SKM-1 treated with dmso at 0.1 percent for 144 hours (cell line): ENCODE measurements around the gene KCNH3.
A peak's percentile ranks its signal among the peaks of the same experiment; 100 is the strongest.

ENCODE experiments used
- DNase-seq: peaks from one replicate; lab custom pipeline; 2025; ENCODE audit not compliant: unreplicated experiment; lab: John Stamatoyannopoulos, UW

Gene KCNH3

DNA sequence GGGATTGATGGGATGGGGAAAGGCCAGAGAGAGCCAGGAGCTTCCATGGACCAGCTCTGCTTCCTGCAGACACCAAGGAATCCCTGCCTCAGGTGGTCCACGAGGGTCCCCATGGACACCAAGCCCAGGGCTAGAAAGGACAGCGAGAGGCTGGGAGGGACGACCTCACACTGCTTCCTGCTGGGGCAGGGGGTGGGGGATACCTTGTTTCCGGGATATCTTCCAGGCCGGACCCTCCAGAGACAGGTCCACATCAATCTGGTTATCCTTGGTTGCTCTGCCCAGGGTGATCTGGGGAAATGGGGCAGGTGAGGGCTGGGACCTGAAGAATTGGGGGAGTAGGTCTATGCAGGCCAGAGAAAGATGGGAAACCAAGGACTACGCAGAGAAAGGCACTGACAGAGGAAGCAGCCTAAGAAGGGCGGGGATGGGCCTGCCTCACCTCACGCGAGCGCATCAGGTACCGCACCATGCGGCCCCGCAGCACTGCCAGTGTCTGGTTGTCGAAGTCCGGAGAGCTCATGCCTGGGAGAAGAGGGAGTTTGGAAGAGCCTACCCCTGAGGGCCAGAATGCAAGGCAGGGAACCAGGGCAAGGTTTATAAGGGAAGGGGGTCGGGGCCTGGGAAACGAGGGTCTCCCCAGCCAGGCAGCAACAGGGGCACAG, 20.3 kb downstream of the KCNH3 start:
- no peak for DNase-seq

DNA sequence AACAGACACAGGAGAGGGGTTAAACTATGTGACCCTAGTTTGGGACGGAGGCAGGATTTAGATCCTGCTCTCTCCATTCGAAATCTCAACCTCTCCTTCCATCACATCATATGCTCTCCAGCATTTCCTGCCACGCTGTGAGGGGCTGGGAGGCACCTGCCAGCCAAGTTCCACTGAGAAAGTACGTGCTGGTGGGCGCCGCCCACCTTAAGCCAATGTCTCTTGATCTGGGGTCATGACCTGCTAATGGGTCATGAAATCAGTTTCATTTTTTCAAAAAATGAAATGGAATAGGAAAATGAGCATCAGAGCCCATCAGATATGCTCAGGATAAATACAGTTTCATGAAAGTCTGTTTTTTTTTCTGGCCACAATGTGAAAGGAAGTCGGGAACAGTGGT, 21.9 kb downstream of the KCNH3 start:
- DNase-seq, result no peak

DNA sequence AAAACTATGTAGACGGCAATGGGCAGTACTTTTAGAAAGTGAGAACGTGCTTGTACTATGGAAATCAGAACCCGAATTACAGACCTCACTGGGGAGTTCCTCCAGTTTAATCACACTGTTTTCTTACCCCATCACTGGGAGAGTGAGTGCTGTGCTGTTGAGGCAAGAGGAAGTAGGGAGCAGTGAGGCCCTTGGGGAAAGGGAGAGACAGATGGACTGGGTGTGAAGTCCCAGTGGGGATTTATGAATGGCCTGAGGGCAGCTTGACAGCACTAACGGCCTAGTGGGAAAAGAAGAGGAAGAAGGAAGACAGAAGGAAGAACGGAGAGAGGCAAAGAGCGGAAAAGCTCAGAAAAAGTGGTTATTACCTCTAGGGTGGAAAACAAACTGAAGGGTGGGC, 23.4 kb downstream of the KCNH3 start:
- DNase-seq, result no peak

DNA sequence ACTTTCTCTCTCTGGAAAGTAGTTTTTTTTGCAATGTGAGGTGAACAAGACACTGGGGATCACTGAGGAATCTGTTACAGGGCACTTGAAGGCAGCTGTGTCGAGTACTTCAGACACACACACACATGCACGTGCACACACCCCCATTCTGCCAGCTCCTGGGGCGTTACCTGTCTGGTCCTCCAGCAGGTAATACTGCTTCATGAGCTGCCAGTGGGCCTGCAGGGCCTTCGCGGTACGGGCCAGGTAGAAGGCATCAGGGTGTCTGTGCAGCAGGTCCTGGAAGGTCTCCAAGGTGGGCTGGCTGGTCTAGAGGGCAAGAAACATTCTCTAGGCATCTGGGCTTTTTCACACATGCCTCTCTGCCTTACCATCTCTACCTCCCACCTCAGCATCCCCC, 24.0 kb downstream of the KCNH3 start:
- no peak for DNase-seq

DNA sequence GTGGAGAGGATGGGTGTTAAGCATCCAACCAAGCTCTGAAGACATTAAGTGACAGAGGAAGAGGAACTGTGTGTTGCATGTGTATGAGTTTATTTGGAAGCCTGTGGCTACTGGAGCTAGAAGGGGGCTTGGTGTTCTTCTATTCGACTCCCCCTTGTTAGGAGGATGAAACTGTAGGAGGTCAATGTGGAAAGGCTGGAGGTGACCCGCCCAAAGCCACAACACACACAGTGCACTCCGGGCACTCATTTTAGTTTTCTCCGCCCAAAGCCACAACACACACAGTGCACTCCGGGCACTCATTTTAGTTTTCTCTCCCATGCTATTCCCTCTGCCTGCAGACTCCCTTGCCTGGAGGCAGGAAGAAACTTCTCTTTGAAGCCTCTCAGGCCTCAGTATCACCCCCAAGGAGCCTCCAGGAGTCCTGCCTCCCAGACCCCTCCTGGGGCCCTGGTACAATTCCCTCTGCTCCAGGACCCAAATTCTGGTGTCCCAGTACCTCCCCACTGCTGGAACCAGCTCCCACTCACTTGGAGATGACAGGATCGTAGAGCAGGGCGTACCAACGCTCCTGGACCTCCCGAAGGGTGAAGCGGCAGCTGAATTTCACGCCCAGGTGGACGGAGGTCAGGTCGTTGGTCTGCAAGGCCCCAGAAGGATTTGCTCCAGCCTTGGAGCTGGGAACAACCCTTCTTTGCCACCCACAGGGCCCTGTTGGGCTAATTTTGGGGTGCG, 25.3 kb downstream of the KCNH3 start:
- DNase-seq, result no peak

DNA sequence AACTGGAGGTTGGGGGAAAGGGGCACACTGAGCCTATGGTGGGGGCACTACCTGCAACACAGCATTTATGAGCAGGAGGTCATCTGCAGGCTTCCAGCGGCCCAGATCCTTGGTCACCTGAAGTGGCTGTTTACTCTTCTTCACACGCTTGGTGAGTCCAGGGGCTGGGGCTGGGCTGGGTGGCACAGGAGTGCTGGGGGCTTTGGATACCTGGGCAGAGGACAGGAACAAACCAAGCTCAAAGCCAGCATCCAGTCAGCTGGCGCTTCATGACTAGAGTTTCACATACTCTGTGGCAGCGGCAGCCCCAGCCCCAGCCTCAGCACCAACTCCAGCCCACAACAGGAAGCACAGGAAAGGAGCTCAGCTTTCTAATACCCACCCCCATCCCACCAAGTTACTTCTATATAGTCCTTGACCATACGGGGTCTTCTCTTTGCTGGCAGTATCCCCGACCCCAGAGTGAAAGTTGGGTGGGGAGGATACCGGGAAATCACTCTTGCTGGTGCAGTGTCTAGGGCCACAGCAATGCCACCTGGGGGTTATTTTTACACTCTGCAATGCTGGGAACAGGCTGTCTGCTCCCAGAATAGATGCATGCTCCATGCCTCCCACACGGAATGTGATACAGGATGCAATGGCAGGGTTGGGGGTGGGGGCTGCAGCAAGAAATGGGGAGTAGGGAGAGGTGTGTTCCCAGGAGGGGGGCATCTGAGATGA, 26.0 kb downstream of the KCNH3 start:
- no peak for DNase-seq

DNA sequence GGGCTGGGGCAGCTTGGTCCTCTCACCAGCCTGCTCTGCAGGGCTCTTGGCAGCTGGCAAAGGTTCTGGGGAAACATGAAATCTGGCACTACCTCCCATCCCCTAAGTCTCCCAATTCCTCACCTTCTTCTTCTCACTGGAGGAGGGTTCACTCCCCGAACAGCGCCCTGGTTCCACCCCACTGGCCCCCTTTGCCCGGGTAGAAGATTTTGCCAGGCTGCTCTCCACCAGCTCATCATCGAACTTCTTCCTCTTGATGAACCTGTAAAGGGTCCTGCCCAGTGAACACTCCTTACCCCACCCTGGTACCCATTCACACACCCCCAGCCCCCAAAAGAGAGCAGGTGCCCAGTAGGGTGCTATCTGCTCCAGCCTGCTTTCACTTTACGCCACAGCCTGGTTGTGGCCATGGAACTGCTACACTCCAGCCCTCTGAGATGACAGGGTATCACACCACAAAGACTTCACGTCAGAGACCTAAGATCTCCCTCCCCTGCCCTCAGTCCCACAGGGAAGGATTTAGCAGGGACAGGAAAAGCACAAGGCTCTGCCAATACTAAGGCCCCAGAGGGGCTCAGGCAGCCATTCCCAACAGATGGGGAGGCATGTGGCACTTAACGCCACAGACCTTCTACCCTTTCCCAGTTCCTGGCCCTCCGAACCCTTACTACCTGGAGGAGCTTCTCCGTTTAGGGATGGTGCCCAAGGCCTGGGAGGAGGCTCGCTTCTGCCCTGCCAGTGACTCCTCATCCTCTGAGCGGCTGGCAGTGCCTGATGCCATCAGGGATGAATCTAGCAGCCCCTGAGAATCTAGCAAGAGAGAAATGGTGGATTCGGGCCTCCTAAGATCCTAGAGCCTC, 26.8 kb downstream of the KCNH3 start:
- DNase-seq, result no peak

DNA sequence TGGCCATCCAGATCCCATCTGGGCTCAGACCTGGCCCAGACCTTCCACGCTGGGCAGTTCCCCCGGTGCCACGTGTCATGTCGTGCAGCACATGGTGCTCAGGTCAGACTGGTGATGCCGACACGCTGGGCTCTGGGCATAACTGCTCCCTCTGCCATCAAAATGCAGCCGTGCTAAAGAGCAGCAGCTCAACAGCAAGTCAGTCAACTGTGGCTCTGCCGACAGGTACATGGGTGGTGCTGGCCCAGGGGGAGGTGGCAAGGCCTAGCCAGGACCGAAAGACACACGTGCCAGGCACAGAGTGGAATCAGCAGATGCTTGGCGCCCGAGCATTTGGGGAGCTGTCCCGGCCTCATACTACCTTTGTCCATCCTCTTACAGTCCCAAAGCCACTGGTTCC, 27.5 kb downstream of the KCNH3 start:
- DNase-seq, result no peak

DNA sequence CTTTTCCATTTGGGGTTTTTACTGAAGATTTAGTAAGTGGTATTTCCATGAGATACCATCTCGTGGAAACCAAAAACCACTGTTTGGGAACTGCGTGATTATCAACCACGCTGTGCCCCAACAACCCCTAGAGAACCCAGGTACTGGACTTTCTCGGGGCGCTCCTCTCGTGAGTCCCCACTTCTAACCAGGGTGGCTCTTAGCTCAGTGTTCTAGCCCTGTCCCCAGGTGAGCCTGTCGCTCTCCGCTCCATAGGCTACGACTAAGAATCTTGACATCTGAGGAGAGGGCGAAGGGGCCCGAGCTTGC, 28.4 kb downstream of the KCNH3 start:
- DNase-seq, result no peak

DNA sequence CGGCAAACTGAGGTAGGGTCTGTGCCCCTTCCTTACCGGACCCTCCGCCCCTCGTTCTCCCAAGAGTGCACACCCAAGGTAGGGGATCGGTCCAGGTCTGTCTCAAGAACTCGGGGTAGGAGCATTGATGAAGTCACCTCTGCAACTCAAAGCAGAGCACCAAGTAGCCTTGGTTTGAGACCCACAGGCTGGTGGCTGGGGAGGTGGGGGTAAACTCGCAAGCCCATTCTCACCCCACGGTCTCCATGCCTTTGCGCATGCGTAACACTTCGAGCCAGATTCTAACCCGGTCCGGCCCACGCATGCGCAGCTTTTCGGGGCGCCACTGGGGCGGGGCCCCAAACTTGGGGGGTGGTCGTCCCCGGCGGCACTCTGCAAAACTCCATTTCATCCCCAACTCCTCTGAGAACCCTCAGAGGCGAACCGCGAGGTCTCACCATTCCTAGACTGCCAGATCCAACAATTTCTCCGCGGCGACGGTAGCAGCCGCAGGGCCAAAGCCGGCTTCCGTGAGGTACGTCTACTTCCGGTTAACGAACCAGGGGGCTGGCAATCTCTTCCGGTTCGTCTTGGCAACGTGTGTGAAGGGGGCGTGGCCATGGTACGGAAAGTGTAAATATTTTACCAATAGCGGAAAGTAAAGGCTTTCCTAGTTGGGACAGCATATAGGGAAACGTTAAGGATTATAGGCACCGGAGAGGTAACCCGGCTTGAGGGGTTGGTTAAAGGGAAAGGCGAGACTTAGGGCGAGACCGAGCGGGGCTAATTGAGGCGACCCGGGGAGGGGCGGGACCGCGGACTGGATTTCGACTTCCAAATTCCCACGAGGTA, 29.0 kb downstream of the KCNH3 start, which contains the start of gene MCRS1:
TSS of gene MCRS1 (minus strand) at position 532 of the 831 bp plus-strand sequence. CDS start 1,411 bp downstream, outside the sequence.
- peak; percentile 68 for DNase-seq

DNA sequence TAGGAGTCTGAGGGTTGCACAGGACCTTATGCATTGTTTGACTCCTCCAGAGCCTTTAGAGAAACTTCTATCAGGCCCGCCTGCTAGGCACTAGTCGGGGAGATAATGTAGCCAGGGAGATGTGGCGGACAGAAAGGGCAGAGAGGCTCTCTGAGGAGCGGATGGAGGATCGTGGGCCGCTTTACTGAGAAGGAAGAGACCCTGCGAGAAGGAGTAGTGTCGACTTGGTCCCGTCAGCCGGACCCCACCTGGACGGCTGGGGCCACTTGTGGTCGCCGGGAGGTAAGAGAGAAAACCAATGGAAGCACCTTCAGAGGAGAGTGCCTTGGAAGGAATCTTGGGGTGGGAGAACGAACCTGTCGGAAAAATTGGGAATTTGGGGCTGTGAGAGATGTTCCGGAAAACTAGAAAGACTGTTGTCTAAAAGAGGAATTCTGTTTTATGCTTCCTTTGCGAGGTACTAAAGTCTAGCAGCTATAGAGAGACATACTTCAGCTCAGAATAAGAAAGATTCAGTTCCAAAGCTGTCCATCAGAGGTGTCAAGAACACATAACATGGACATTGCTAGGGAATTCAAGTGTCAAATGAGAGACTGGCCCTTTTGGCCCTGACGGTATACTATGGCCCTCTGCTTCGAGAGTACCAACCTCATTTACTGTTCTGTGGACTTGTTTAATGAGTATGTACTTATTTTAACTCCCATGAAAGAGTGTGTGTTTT, 29.8 kb downstream of the KCNH3 start:
- no peak for DNase-seq

DNA sequence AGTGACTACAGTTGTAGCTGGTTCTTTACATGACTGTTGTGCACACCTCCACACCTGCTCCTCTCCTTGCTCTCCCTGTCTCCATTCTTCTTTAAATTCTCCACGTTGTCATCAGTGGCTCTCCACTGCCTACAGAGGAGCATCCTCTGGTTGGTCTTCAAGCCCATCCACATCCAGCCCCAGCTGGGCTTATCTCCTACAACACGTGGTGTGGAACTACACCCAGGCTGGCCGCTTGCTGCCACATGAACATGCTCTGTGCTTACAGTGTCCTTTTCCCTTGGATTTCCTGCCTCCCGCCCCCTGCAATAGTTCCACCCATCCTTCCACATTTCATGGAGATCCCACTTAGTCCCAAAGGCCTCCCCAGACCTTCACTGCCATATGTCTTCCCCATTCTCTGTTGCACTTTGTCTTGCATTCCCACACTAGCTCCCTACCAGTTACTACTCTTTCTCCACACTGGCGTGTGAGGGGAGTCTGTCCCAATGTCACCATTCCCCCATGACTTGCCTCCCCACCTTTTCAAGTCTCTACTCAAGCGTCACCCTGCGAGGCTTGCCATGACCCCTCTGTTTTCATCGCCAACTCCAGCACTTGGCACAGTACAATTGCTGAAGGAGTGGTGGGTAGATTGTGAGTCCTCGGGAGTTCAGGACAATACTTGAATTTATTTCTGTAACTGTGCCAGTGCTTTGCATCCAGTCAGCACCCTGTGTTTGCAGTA, 38.9 kb downstream of the KCNH3 start:
- no peak for DNase-seq

DNA sequence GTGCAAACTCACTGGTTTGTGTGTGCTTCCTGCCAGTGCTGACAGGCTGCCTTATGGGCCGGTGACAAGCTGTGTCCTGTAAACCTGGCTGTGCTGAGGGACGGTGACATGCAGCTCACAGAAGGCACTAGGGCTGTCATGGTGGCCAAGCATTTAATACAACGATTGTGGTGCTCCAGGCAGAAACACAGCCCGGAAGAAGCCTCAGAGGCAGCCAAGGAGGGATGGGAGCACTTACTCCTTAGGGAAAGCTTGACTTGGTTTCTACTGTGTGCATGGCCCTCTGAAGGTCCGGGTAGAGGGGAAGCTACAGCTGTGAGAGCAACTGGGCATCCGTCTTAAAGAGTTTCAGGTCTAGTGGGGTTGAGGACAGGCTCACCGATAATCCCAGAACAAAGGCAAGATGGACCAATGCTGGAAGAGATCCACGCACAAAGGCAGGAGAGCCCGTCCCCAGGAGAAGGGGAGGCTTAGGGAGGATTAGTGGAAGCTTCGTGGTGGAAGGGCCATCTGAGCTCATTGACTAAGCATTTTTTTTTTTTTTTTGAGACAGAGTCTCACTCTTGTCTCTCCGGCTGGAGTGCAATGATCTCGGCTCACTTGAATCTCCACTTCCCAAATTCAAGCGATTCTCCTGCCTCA, 39.8 kb downstream of the KCNH3 start:
- no peak for DNase-seq

DNA sequence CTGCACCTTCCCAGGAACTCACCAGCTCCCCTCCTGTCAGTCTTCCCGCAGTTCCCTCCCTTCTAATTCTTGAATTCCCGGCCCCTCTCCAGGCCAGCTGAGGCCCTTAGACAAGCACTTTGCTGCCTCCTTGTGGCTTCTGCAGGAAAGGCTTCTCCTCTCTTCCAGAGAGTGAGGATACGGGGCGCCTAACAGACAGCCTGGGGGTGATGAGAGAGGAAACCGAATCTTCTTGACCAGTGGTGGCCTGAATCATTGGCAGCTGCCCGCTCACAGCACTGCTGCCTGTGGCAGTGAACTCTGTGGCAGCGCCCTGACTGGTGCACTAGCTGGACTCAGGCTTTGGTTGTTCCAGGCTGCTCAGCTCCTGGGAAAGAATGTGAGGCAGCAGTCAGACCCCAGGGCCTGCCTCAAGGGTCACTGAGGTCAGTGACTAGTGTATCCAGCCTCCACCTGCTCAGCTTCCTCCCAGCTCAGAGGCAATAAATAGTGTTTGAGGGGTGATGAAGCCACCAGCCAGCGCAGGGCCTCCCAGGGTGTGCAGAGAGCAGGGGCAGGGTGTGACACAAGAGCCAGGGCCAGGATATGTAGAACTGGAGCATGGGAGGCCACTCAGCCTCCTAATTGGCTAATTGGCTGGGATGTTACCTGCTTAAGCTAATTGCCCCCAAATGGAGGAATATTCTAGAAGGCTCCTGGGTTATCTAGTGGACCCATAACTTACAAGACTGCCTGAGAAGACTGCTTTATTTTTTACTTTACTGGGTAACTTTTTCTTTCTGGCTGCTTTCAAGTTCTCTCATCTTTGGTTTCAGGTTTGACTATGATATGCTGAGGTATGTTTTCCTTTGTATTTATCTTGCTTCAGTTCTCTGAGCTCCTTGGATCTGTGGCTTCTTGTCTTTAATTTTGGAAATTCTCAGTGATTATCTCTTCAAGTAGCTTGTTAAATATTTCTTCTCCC, 42.0 kb downstream of the KCNH3 start:
- no peak for DNase-seq

DNA sequence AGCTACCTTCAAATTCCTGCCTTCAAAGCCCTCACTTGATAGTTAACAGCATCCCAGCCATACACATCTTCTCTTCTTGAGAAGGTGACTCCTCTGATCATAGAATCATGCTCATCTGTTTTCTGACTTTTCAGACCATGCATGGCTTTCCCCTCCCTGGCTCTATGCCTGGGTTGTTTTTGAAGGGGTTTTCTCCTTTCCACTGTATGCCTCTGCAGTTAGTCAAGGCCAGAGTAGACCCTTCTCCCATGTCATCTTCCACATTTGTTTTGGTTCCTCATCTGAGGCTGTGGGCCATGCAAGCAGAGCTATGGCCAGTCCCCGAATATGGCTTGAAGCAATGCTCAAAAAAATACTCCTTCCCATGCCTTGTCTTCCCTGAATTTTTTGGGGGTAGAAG, 43.4 kb downstream of the KCNH3 start:
- no peak for DNase-seq

DNA sequence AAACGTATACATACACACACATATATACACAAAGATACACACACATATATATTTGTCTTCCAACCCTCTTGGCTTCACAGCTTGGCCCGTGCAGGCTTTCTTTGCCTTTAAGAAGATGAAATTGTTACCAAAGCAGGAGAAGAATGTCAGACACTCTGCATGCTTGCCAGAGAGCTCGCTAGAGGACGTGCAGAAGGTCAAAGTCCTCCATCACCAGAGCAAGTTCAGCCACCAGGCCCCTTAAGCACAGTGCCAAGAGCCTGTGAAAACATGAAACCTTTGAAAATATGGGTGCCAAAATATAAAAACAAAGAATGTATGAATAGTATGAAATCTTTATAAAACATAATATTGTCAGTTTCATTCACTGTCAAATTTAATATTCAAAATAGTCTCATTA, 44.0 kb downstream of the KCNH3 start:
- no peak for DNase-seq

DNA sequence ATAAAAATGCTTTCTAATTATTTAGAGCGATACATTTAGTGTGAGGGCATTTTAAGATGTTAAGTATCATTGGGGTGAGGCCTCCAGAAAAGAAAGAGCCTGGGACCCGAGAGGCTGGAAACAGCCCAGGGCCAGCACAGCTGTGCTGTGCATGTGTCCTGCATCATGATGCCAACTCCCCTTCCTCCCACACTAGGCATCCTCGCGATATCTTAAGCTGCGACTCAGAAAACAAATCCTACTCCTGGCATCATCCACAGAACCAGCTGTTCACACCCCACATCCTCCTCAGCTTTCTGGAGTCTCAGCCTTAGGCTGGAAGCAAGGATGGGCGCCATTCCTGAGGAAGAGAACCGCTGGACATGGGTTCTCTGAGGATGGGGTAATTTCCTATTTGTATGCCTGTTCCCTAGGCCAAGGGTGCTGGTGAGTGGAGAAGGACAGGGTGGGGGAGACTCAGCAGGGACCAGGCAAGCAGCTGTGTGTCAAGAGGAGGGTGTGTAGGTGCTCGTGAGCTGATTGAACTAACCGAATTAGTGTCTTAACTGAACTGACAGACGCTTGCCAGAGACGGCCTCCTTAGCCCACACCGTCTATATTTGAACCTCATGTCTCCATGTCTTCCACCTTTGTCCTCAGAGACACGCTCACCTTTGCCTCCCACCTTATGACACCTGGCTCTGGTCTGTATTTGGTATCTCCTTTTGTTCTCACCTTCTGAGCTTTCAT, 44.7 kb downstream of the KCNH3 start:
- no peak for DNase-seq
